Measurements from ENCODE around the gene ZFYVE9. TPM values are rescaled to one million over a fixed set of nuclear protein-coding genes. Genes with fewer than 3 reads are reported as not detected.

Gene ZFYVE9
- polyA plus RNA-seq, 1 donor from 2014 or later: 18.1 TPM

GRCh38 chr1:52125736-52126359, 16.0 kb upstream of the ZFYVE9 start:
- Histone ChIP-seq H3K9me3 (ENCODE audit: low read length) (no peaks in the 10 kb centered on the region), H2AFZ (ENCODE audit: low read depth, low read length) (no peak overlapping the region)

GRCh38 chr1:52127181-52128180, 14.4 kb upstream of the ZFYVE9 start:
- no peak overlapping the region for H3K4me3 ChIP-seq (ENCODE audit: low read length)
- H3K27me3 ChIP-seq (ENCODE audit: insufficient read depth, low read depth, low read length): no peaks in the 10 kb centered on the region
- no peak overlapping the region for H3K4me2 ChIP-seq (ENCODE audit: low read length)
- H2AFZ ChIP-seq (ENCODE audit: low read depth, low read length): no peak overlapping the region
- no peaks in the 10 kb centered on the region for H3K9me3 ChIP-seq (ENCODE audit: low read length)
- H3K9ac ChIP-seq (ENCODE audit: low read length): no peak overlapping the region
- no peak for TF ChIP-seq EZH2 (IDR thresholded peaks at IDR 0.05; ENCODE audit: borderline replicate concordance, insufficient read depth, low read length, poor library complexity, severe bottlenecking)
- TF ChIP-seq POLR2AphosphoS5 (IDR thresholded peaks at IDR 0.05): no peak
- no peak for TF ChIP-seq TAF1 (IDR thresholded peaks at IDR 0.05; ENCODE audit: low read depth)
- peak; percentile 13 for TF ChIP-seq MXI1 (conservative IDR thresholded peaks at IDR 0.05; ENCODE audit: poor library complexity, severe bottlenecking)
- TF ChIP-seq CTCF (IDR thresholded peaks at IDR 0.05; ENCODE audit: poor library complexity, severe bottlenecking): peak; percentile 84
- TF ChIP-seq RAD21 (conservative IDR thresholded peaks at IDR 0.05): peak; percentile 79
- TF ChIP-seq SMC3 (conservative IDR thresholded peaks at IDR 0.05; ENCODE audit: poor library complexity): peak; percentile 77
- peak; percentile 16 for TF ChIP-seq EP300 (conservative IDR thresholded peaks at IDR 0.05; ENCODE audit: poor library complexity, severe bottlenecking)
- TF ChIP-seq REST (IDR thresholded peaks at IDR 0.05; ENCODE audit: borderline replicate concordance): no peak
- H3F3A ChIP-seq (ENCODE audit: insufficient read depth, low read length, poor library complexity, severe bottlenecking): no peaks in the 10 kb centered on the region
- no peaks in the 10 kb centered on the region for H4K20me1 ChIP-seq (ENCODE audit: insufficient read depth)
- no peaks in the 10 kb centered on the region for H3K36me3 ChIP-seq (ENCODE audit: insufficient read depth, low read length)
- no peaks in the 10 kb centered on the region for H3K79me2 ChIP-seq (replicated peaks; ENCODE audit: insufficient read depth, low read length)
- no peak overlapping the region for H3K27ac ChIP-seq (ENCODE audit: low read length)
- H3K9me2 ChIP-seq (ENCODE audit: insufficient read depth, low read length): no peaks in the 10 kb centered on the region

More at GRCh38 chr1:52125736-52126359, 16.0 kb upstream of the ZFYVE9 start:
- H3K36me3 ChIP-seq (ENCODE audit: insufficient read depth, low read length): no peaks in the 10 kb centered on the region
- TF ChIP-seq EP300 (conservative IDR thresholded peaks at IDR 0.05; ENCODE audit: poor library complexity, severe bottlenecking) (no peak), CTCF (IDR thresholded peaks at IDR 0.05; ENCODE audit: poor library complexity, severe bottlenecking) (no peak), POLR2AphosphoS5 (IDR thresholded peaks at IDR 0.05) (no peak)
- H4K20me1 ChIP-seq (ENCODE audit: insufficient read depth): no peaks in the 10 kb centered on the region
- H3K4me2 ChIP-seq (ENCODE audit: low read length): no peak overlapping the region
- H3K9ac ChIP-seq (ENCODE audit: low read length): no peak overlapping the region
- no peak overlapping the region for H3K4me3 ChIP-seq (ENCODE audit: low read length)
- H3K27ac ChIP-seq (ENCODE audit: low read length): no peak overlapping the region
- no peaks in the 10 kb centered on the region for H3K9me2 ChIP-seq (ENCODE audit: insufficient read depth, low read length)
- H3F3A ChIP-seq (ENCODE audit: insufficient read depth, low read length, poor library complexity, severe bottlenecking): no peaks in the 10 kb centered on the region
- no peaks in the 10 kb centered on the region for H3K27me3 ChIP-seq (ENCODE audit: insufficient read depth, low read depth, low read length)
- H3K79me2 ChIP-seq (replicated peaks; ENCODE audit: insufficient read depth, low read length): no peaks in the 10 kb centered on the region
